Activated T-helper 9 cell treated with anti-CD3 and anti-CD28 coated beads, Interleukin-2, amount 50 U/mL, for 16 hours (primary cell): ENCODE measurements around the gene ALDH5A1.

Source experiments
- DNase-seq: peaks from one replicate; pipeline ENCODE4 v3.0.0-alpha.2; 2020; ENCODE audit warnings: low read depth

Gene ALDH5A1

GRCh38 chr6:24569811-24570210 is 75.0 kb downstream of the ALDH5A1 start:
- DNase-seq, result no peak

GRCh38 chr6:24571361-24571760 is 76.6 kb downstream of the ALDH5A1 start:
- DNase-seq, result no peak

- no peak for DNase-seq
Observed at GRCh38 chr6:24574809-24575208, 80.0 kb downstream of the ALDH5A1 start.

- no peak for DNase-seq
Observed at GRCh38 chr6:24576447-24576846, 81.7 kb downstream of the ALDH5A1 start.

GRCh38 chr6:24581084-24581669 is 86.4 kb downstream of the ALDH5A1 start:
- peak; percentile 61 for DNase-seq

GRCh38 chr6:24583463-24584381 is 89.0 kb downstream of the ALDH5A1 start:
- peak; percentile 49 for DNase-seq

GRCh38 chr6:24584382-24584720 is 89.6 kb downstream of the ALDH5A1 start:
- no peak for DNase-seq
